Loucy (cell line): ENCODE results near the gene HEXD.

Source experiments
- H2AFZ ChIP-seq: fragments of 200-600 bp; sonication (generic); 2 replicates; pipeline ENCODE4 v1.6.0; 2016; ENCODE audit warnings: antibody characterized with exemption, mild to moderate bottlenecking, low read length, moderate library complexity
- H3F3A ChIP-seq: fragments of 200-600 bp; 2 replicates; pipeline ENCODE4 v1.6.0; 2016; ENCODE audit warnings: antibody characterized with exemption, low read depth, mild to moderate bottlenecking
- H3K27me3 ChIP-seq: fragments of 200-600 bp; sonication (generic); 2 replicates; pipeline ENCODE4 v1.6.1; 2014; ENCODE audit warnings: low read length, mild to moderate bottlenecking; ENCODE audit not compliant: insufficient read depth, poor library complexity, severe bottlenecking
- H3K36me3 ChIP-seq: fragments of 200-600 bp; sonication (generic); 2 replicates; pipeline ENCODE4 v1.6.1; 2016; ENCODE audit warnings: low read length; ENCODE audit not compliant: insufficient read depth
- H3K4me1 ChIP-seq: fragments of 200-600 bp; sonication (generic); 2 replicates; pipeline ENCODE4 v1.5.1; 2014; ENCODE audit warnings: low read length, mild to moderate bottlenecking; ENCODE audit not compliant: insufficient read depth, poor library complexity, severe bottlenecking
- H3K4me2 ChIP-seq: fragments of 200-600 bp; sonication (generic); 2 replicates; pipeline ENCODE4 v1.6.0; 2014; ENCODE audit warnings: antibody characterized with exemption, low read length, low read depth, mild to moderate bottlenecking; ENCODE audit not compliant: poor library complexity, severe bottlenecking
- H3K4me3 ChIP-seq: fragments of 200-600 bp; sonication (generic); 2 replicates; pipeline ENCODE4 v1.5.1; 2014; ENCODE audit warnings: low read length, mild to moderate bottlenecking, mixed read lengths; ENCODE audit not compliant: poor library complexity, severe bottlenecking
- H3K79me2 ChIP-seq: fragments of 200-600 bp; sonication (generic); 2 replicates; pipeline ENCODE4 v1.6.1; 2014; ENCODE audit warnings: low read length; ENCODE audit not compliant: insufficient read depth
- H3K9ac ChIP-seq: fragments of 200-600 bp; sonication (generic); 2 replicates; pipeline ENCODE4 v1.6.0; 2014; ENCODE audit warnings: mild to moderate bottlenecking, low read depth, low read length, moderate library complexity; ENCODE audit not compliant: poor library complexity, severe bottlenecking
- H3K9me2 ChIP-seq: fragments of 200-600 bp; sonication (generic); replicated peaks from 2 replicates; pipeline ENCODE4 v1.6.1; 2016; ENCODE audit warnings: low read depth, low read length, mixed read lengths
- H3K9me3 ChIP-seq: fragments of 200-600 bp; sonication (generic); 2 replicates; pipeline ENCODE4 v1.6.1; 2014; ENCODE audit warnings: mild to moderate bottlenecking, antibody characterized with exemption, low read length, low read depth; ENCODE audit not compliant: insufficient read depth
- H4K20me1 ChIP-seq: fragments of 200-600 bp; sonication (generic); 2 replicates; pipeline ENCODE4 v1.6.0; 2014; ENCODE audit warnings: antibody characterized with exemption, low read length, mild to moderate bottlenecking; ENCODE audit not compliant: insufficient read depth, poor library complexity, severe bottlenecking
- EZH2phosphoT487 ChIP-seq: fragments of 200-600 bp; IDR thresholded peaks from 2 replicates; pipeline ENCODE4 v1.6.1; 2018; ENCODE audit warnings: antibody characterized with exemption, mild to moderate bottlenecking, moderate library complexity, borderline replicate concordance
- TF ChIP-seq, protein P1 (sequence below): fragments of 200-600 bp; sonication (generic); conservative IDR thresholded peaks from 2 replicates; pipeline ENCODE4 v1.5.1; 2014; ENCODE audit warnings: mild to moderate bottlenecking, antibody characterized with exemption, low read length

Gene HEXD

GRCh38 chr17:82400830-82401229 is 17.3 kb upstream of the HEXD start:
- no peak for TF ChIP-seq EZH2phosphoT487
- TF ChIP-seq, protein P1, sequence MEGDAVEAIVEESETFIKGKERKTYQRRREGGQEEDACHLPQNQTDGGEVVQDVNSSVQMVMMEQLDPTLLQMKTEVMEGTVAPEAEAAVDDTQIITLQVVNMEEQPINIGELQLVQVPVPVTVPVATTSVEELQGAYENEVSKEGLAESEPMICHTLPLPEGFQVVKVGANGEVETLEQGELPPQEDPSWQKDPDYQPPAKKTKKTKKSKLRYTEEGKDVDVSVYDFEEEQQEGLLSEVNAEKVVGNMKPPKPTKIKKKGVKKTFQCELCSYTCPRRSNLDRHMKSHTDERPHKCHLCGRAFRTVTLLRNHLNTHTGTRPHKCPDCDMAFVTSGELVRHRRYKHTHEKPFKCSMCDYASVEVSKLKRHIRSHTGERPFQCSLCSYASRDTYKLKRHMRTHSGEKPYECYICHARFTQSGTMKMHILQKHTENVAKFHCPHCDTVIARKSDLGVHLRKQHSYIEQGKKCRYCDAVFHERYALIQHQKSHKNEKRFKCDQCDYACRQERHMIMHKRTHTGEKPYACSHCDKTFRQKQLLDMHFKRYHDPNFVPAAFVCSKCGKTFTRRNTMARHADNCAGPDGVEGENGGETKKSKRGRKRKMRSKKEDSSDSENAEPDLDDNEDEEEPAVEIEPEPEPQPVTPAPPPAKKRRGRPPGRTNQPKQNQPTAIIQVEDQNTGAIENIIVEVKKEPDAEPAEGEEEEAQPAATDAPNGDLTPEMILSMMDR, result no peak
- no peaks in the 10 kb centered on the region for H4K20me1 ChIP-seq
- H3K9ac ChIP-seq, result peak overlapping the region; percentile 61
- peak overlapping the region; percentile 76 for H3K4me2 ChIP-seq
- peaks cover 27% of the 10 kb centered on the region for H3K4me1 ChIP-seq
- H3K9me2 ChIP-seq, result no peaks in the 10 kb centered on the region
- H2AFZ ChIP-seq, result 0 out of 2 replicates have a peak overlapping the region, but pooled peaks have one; percentile 66
- H3F3A ChIP-seq, result peaks cover 9% of the 10 kb centered on the region
- peak overlapping the region; percentile 70 for H3K4me3 ChIP-seq
- H3K36me3 ChIP-seq, result peaks cover 6% of the 10 kb centered on the region; the same call in 1 of the 2 replicates
- H3K9me3 ChIP-seq, result no peaks in the 10 kb centered on the region
- H3K79me2 ChIP-seq, result no peaks in the 10 kb centered on the region
- H3K27me3 ChIP-seq, result no peaks in the 10 kb centered on the region

GRCh38 chr17:82402865-82403264 is 15.3 kb upstream of the HEXD start:
- Histone ChIP-seq H3K36me3 (peaks cover 6% of the 10 kb centered on the region; the same call in 1 of the 2 replicates), H3F3A (peaks cover 9% of the 10 kb centered on the region), H3K4me2 (no peak overlapping the region), H3K4me3 (no peak overlapping the region), H3K79me2 (no peaks in the 10 kb centered on the region), H3K4me1 (peaks cover 31% of the 10 kb centered on the region), H2AFZ (no peak overlapping the region), H3K27me3 (no peaks in the 10 kb centered on the region), H4K20me1 (no peaks in the 10 kb centered on the region), H3K9me3 (no peaks in the 10 kb centered on the region), H3K9me2 (no peaks in the 10 kb centered on the region), H3K9ac (no peak overlapping the region)
- TF ChIP-seq, protein P1, result no peak
- no peak for TF ChIP-seq EZH2phosphoT487

DNA sequence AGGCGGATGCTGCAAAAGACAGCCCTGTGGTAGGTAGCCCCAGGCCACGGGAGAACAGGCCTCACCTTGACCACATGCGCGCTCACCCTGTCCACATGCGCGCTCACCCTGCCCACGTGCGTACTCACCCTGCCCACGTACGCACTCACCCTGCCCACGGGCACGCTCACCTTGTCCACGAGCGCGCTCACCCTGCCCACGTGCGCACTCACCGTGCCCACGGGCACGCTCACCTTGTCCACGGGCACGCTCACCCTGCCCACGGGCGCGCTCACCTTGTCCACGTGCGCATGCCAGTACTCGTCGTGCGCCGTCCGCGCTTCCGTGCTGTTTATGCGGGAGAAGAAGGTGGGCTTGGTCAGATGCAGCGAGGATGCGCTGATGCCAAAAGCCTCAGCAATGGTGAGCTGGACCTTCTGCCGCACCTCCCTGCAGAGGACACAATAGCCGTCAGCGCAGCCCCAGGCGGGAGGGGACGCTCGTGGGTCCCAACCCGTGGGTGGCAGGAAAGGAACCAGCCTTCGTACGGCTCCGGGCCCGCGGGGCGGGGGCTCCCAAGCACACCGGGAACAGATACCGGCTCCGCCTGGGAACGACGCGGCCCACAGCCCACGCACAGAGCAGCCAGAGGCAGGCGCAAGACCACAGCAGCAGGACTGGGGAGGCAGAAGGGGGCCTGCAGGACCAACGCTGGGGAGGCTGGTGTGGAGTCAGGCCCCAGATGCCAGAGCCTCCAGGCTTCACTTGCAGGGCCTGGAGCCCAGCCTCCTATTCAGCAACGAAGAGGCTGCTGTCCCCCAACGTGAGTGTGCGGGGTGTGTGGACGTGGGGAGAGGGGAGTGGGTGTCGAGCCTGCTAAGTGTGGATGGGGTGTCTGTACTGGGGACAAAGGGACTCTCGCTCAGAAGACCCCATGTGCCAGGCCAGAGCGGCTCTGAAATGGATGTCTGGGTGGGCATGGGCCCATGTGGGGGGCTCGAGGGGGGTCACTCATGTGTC is 14.2 kb upstream of the HEXD start:
- Histone ChIP-seq H3K9me2 (no peaks in the 10 kb centered on the region), H4K20me1 (no peaks in the 10 kb centered on the region), H2AFZ (no peak overlapping the region), H3K9ac (no peak overlapping the region), H3K4me1 (peaks cover 31% of the 10 kb centered on the region), H3K4me2 (no peak overlapping the region), H3K9me3 (no peaks in the 10 kb centered on the region), H3K36me3 (peaks cover 6% of the 10 kb centered on the region; the same call in 1 of the 2 replicates), H3K4me3 (no peak overlapping the region), H3F3A (peaks cover 9% of the 10 kb centered on the region), H3K79me2 (no peaks in the 10 kb centered on the region), H3K27me3 (no peaks in the 10 kb centered on the region)
- TF ChIP-seq EZH2phosphoT487, result no peak
- TF ChIP-seq, protein P1, result no peak
